H9 (cell line): Measurements from ENCODE around the gene IQSEC2. TPM values are rescaled to one million over a fixed set of nuclear protein-coding genes. Genes with fewer than 3 reads are reported as not detected.
A peak's percentile ranks its signal among the peaks of the same experiment; 100 is the strongest.

Source experiments
- DNase-seq: peaks from one replicate; pipeline ENCODE4 v3.0.0-alpha.2; 2017
- H2AFZ ChIP-seq: one replicate; pipeline ENCODE4 v1.6.1; 2013; ENCODE audit warnings: mild to moderate bottlenecking, low read length, control low read depth, moderate library complexity
- H2AK5ac ChIP-seq: 2 replicates; pipeline ENCODE4 v1.6.1; 2013; ENCODE audit warnings: low read length, control low read depth, mixed read lengths; ENCODE audit not compliant: insufficient read length
- H2BK120ac ChIP-seq: one replicate; pipeline ENCODE4 v1.6.1; 2013; ENCODE audit warnings: low read depth, mild to moderate bottlenecking, low read length, control low read depth, inconsistent platforms; ENCODE audit not compliant: poor library complexity, severe bottlenecking
- H2BK12ac ChIP-seq: 2 replicates; pipeline ENCODE4 v1.6.1; 2013; ENCODE audit warnings: low read length, control low read depth, mixed read lengths, low read depth; ENCODE audit not compliant: insufficient read length
- H2BK15ac ChIP-seq: 2 replicates; pipeline ENCODE4 v1.6.1; 2013; ENCODE audit warnings: low read depth, low read length, control low read depth
- H2BK20ac ChIP-seq: one replicate; pipeline ENCODE4 v1.6.1; 2013; ENCODE audit warnings: low read depth, mild to moderate bottlenecking, low read length, control low read depth, inconsistent platforms; ENCODE audit not compliant: poor library complexity, severe bottlenecking
- H2BK5ac ChIP-seq: 2 replicates; pipeline ENCODE4 v1.6.1; 2013; ENCODE audit warnings: low read length, control low read depth, mixed read lengths; ENCODE audit not compliant: insufficient read length
- H3K14ac ChIP-seq: 2 replicates; pipeline ENCODE4 v1.6.1; 2013; ENCODE audit warnings: low read length, control low read depth; ENCODE audit not compliant: insufficient read depth
- H3K18ac ChIP-seq: 2 replicates; pipeline ENCODE4 v1.6.1; 2013; ENCODE audit warnings: low read depth, mild to moderate bottlenecking, mixed read lengths, low read length, control low read depth; ENCODE audit not compliant: insufficient read length
- H3K23ac ChIP-seq: 2 replicates; pipeline ENCODE4 v1.6.1; 2013; ENCODE audit warnings: low read length, control low read depth, mixed read lengths, low read depth; ENCODE audit not compliant: insufficient read length
- H3K23me2 ChIP-seq: 2 replicates; pipeline ENCODE4 v1.6.1; 2013; ENCODE audit warnings: low read depth, mild to moderate bottlenecking, mixed read lengths, low read length, control low read depth; ENCODE audit not compliant: insufficient read length, poor library complexity, severe bottlenecking
- H3K27ac ChIP-seq: 2 replicates; pipeline ENCODE4 v1.5.1; 2013; ENCODE audit warnings: low read length, control low read depth, mixed read lengths, low read depth; ENCODE audit not compliant: insufficient read length
- H3K27me3 ChIP-seq: 2 replicates; pipeline ENCODE4 v1.6.1; 2013; ENCODE audit warnings: low read length, control low read depth, inconsistent platforms; ENCODE audit not compliant: insufficient read depth
- H3K4ac ChIP-seq: 2 replicates; pipeline ENCODE4 v1.6.1; 2013; ENCODE audit warnings: low read depth, mild to moderate bottlenecking, control low read depth, inconsistent platforms, low read length, moderate library complexity
- H3K4me1 ChIP-seq: 2 replicates; pipeline ENCODE4 v1.6.1; 2013; ENCODE audit warnings: low read length, control low read depth, inconsistent platforms; ENCODE audit not compliant: insufficient read depth
- H3K4me2 ChIP-seq: 2 replicates; pipeline ENCODE4 v1.6.1; 2013; ENCODE audit warnings: low read length, control low read depth, mixed read lengths; ENCODE audit not compliant: insufficient read length, insufficient read depth
- H3K56ac ChIP-seq: 2 replicates; pipeline ENCODE4 v1.6.1; 2013; ENCODE audit warnings: low read depth, mild to moderate bottlenecking, mixed read lengths, low read length, control low read depth; ENCODE audit not compliant: insufficient read length
- H3K79me1 ChIP-seq: 2 replicates; pipeline ENCODE4 v1.6.1; 2013; ENCODE audit warnings: low read depth, mild to moderate bottlenecking, moderate library complexity, low read length, control low read depth, inconsistent platforms; ENCODE audit not compliant: insufficient read depth, poor library complexity, severe bottlenecking
- H3K79me2 ChIP-seq: 2 replicates; pipeline ENCODE4 v1.6.1; 2013; ENCODE audit warnings: low read length, control low read depth, inconsistent platforms; ENCODE audit not compliant: insufficient read depth
- H3K9ac ChIP-seq: 2 replicates; pipeline ENCODE4 v1.6.1; 2013; ENCODE audit warnings: low read length, control low read depth, mixed read lengths; ENCODE audit not compliant: insufficient read length; ENCODE audit errors: extremely low read depth
- H3K9me3 ChIP-seq: one replicate; pipeline ENCODE4 v1.6.1; 2013; ENCODE audit warnings: low read depth, low read length, inconsistent platforms; ENCODE audit not compliant: control insufficient read depth
- H3T11ph ChIP-seq: one replicate; pipeline ENCODE4 v1.6.1; 2013; ENCODE audit warnings: mild to moderate bottlenecking, low read length, control low read depth, inconsistent platforms
- H4K20me1 ChIP-seq: one replicate; pipeline ENCODE4 v1.6.1; 2013; ENCODE audit not compliant: control insufficient read depth, insufficient read length, insufficient read depth
- H4K5ac ChIP-seq: 2 replicates; pipeline ENCODE4 v1.6.1; 2013; ENCODE audit warnings: low read depth, mild to moderate bottlenecking, mixed read lengths, low read length, control low read depth; ENCODE audit not compliant: insufficient read length
- H4K8ac ChIP-seq: replicated peaks from 2 replicates; pipeline ENCODE4 v1.6.1; 2013; ENCODE audit warnings: low read length, control low read depth, mixed read lengths, low read depth; ENCODE audit not compliant: insufficient read length
- H4K91ac ChIP-seq: 2 replicates; pipeline ENCODE4 v1.6.1; 2013; ENCODE audit warnings: low read depth, mild to moderate bottlenecking, moderate library complexity, mixed read lengths, low read length, control low read depth; ENCODE audit not compliant: insufficient read length
- H3K27ac Mint-ChIP-seq, 3 experiments: 2 replicates in 2 of 3; 3 replicates in 1 of 3; pipeline ENCODE4 v1.8.0; 2020 to 2021; ENCODE audit warnings: mixed read lengths in 3 of 3, mild to moderate bottlenecking in 1 of 3, moderate library complexity in 1 of 3
- H3K27me3 Mint-ChIP-seq: 2 replicates; pipeline ENCODE4 v1.8.0; 2021; ENCODE audit warnings: low read depth, mild to moderate bottlenecking, moderate library complexity, mixed read lengths
- H3K36me3 Mint-ChIP-seq, 3 experiments: 2 replicates in 2 of 3; 3 replicates in 1 of 3; pipeline ENCODE4 v1.8.0; 2020 to 2021; ENCODE audit warnings: low read depth in 3 of 3, mixed read lengths in 3 of 3; ENCODE audit not compliant: insufficient read depth in 1 of 3
- H3K4me1 Mint-ChIP-seq, 2 experiments: 2 replicates each; pipeline ENCODE4 v1.8.0; 2020; ENCODE audit warnings: mixed read lengths in 2 of 2
- H3K4me3 Mint-ChIP-seq, 2 experiments: 2 replicates in 1 of 2; 3 replicates in 1 of 2; pipeline ENCODE4 v1.8.0; 2020 to 2021; ENCODE audit warnings: mild to moderate bottlenecking in 2 of 2, mixed read lengths in 2 of 2, moderate library complexity in 1 of 2
- H3K9me3 Mint-ChIP-seq, 2 experiments: 2 replicates in 1 of 2; 3 replicates in 1 of 2; pipeline ENCODE4 v1.8.0; 2020; ENCODE audit warnings: mild to moderate bottlenecking in 2 of 2, mixed read lengths in 2 of 2, moderate library complexity in 1 of 2
- WGBS: extraction: QIAGEN DNeasy Blood & Tissue Kit; methylation state at CpG from one replicate; pipeline ENCODE4 v1.1.7; 2013; ENCODE audit warnings: missing lambda C conversion rate, low lambda C conversion rate, mixed read lengths; ENCODE audit not compliant: insufficient read length; ENCODE audit errors: extremely low coverage; 5-methylcytosine and 5-hydroxymethylcytosine counted together
- total RNA-seq: library from RNA; stranded (reverse); gene quantifications from 2 replicates; pipeline ENCODE4 v1.2.1, GENCODE V29; 2021
- TF ChIP-seq, protein P1 (sequence below): fragments of 200-600 bp; sonication (generic); conservative IDR thresholded peaks from 3 replicates; pipeline ENCODE4 v1.8.0; 2021; ENCODE audit warnings: antibody characterized with exemption, mild to moderate bottlenecking

Gene IQSEC2
- total RNA-seq, 1 experiment from 2014 or later = 7.0 TPM

DNA sequence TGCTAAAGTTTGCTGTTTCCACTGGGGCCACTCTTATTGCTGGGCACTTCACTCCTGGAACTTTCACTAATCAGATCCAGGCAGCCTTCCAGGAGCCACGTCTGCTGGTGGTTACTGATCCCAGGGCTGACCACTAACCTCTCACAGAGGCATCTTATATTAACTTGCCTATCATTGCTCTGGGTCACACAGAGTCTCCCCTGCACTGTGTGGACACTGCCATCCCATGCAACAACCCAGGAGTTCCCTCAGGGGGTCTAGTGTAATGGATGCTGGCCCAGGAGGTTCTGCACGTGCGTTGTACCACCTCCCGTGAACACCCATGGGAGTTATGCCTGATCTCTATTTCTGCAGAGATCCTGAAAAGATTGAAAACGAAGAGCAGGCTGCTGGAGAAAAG lies 41.8 kb upstream of the IQSEC2 start:
- Histone ChIP-seq H3K56ac (no peak overlapping the region), H2BK120ac (no peak overlapping the region), H3K4me1 (peaks cover 3% of the 10 kb centered on the region; the same call in 1 of the 2 replicates), H3K14ac (no peak overlapping the region), H4K5ac (no peak overlapping the region), H3K9ac (no peak overlapping the region), H2BK15ac (no peak overlapping the region), H2BK20ac (no peak overlapping the region), H2AK5ac (no peak overlapping the region), H3K4me2 (peak overlapping the region; percentile 24), H2BK5ac (no peak overlapping the region), H4K91ac (no peak overlapping the region), H3K79me1 (no peaks in the 10 kb centered on the region), H3K27ac (no peak overlapping the region), H3K9me3 (peaks cover 33% of the 10 kb centered on the region), H3K27me3 (no peaks in the 10 kb centered on the region), H3K4ac (no peak overlapping the region), H3K23me2 (peaks cover 8% of the 10 kb centered on the region), H4K20me1 (no peaks in the 10 kb centered on the region), H3K18ac (no peak overlapping the region), H4K8ac (no peak overlapping the region), H3T11ph (no peak overlapping the region), H3K23ac (no peak overlapping the region), H2BK12ac (no peak overlapping the region), H2AFZ (no peak overlapping the region), H3K79me2 (peaks cover 7% of the 10 kb centered on the region; the same call in 1 of the 2 replicates)
- Mint-ChIP-seq H3K4me1 (peaks cover 27 to 34% of the 10 kb centered on the region in 2 experiments), H3K27ac (peak overlapping the region in 1 of 3 experiments; percentile 86; a peak in 2 of 7 replicates), H3K36me3 (peaks cover 2 to 7% (median 5%) of the 10 kb centered on the region in 3 experiments; a peak in 4 of 7 replicates), H3K27me3 (peaks cover 55% of the 10 kb centered on the region), H3K4me3 (no peak overlapping the region), H3K9me3 (peaks cover 76% of the 10 kb centered on the region in 2 experiments)
- DNase-seq = no peak
- WGBS = no CpG with 5 or more reads among the region's 5 CpGs
- TF ChIP-seq, protein P1, sequence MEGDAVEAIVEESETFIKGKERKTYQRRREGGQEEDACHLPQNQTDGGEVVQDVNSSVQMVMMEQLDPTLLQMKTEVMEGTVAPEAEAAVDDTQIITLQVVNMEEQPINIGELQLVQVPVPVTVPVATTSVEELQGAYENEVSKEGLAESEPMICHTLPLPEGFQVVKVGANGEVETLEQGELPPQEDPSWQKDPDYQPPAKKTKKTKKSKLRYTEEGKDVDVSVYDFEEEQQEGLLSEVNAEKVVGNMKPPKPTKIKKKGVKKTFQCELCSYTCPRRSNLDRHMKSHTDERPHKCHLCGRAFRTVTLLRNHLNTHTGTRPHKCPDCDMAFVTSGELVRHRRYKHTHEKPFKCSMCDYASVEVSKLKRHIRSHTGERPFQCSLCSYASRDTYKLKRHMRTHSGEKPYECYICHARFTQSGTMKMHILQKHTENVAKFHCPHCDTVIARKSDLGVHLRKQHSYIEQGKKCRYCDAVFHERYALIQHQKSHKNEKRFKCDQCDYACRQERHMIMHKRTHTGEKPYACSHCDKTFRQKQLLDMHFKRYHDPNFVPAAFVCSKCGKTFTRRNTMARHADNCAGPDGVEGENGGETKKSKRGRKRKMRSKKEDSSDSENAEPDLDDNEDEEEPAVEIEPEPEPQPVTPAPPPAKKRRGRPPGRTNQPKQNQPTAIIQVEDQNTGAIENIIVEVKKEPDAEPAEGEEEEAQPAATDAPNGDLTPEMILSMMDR = no peak
